Astrocyte of the hippocampus (primary cell): ENCODE measurements around the gene SP100.

Experiments used
- DNase-seq: peaks from one replicate; pipeline ENCODE4 v3.0.0; 2011; ENCODE audit warnings: low read depth, low spot score

The SP100 gene

GRCh38 chr2:230541934-230542380 is 126.0 kb downstream of the SP100 start:
- no peak for DNase-seq

- no peak for DNase-seq
Observed at GRCh38 chr2:230542751-230543150, 126.8 kb downstream of the SP100 start.

- DNase-seq: no peak
Observed at GRCh38 chr2:230552181-230552580, 136.2 kb downstream of the SP100 start.

GRCh38 chr2:230557065-230557464 is 141.1 kb downstream of the SP100 start:
- no peak for DNase-seq

GRCh38 chr2:230564805-230565779 is 149.1 kb downstream of the SP100 start:
- DNase-seq: peak; percentile 61

- DNase-seq: no peak
Observed at GRCh38 chr2:230569298-230569697, 153.3 kb downstream of the SP100 start.

GRCh38 chr2:230570987-230571386 is 155.0 kb downstream of the SP100 start:
- no peak for DNase-seq

GRCh38 chr2:230575642-230576324 is 159.8 kb downstream of the SP100 start:
- no peak for DNase-seq

GRCh38 chr2:230577114-230577513 is 161.1 kb downstream of the SP100 start:
- no peak for DNase-seq

GRCh38 chr2:230578106-230578505 is 162.1 kb downstream of the SP100 start:
- DNase-seq: no peak

- peak; percentile 29 for DNase-seq
Observed at GRCh38 chr2:230582851-230583283, 166.9 kb downstream of the SP100 start.

- DNase-seq: no peak
Observed at GRCh38 chr2:230583581-230583980, 167.6 kb downstream of the SP100 start.

GRCh38 chr2:230586328-230586982 is 170.5 kb downstream of the SP100 start:
- peak; percentile 26 for DNase-seq

- DNase-seq: no peak
Observed at GRCh38 chr2:230589025-230589424, 173.0 kb downstream of the SP100 start.

- no peak for DNase-seq
Observed at GRCh38 chr2:230589497-230590015, 173.6 kb downstream of the SP100 start.

GRCh38 chr2:230590333-230590732 is 174.3 kb downstream of the SP100 start:
- DNase-seq: no peak

- DNase-seq: no peak
Observed at GRCh38 chr2:230591850-230592249, 175.8 kb downstream of the SP100 start.

GRCh38 chr2:230592775-230593174 is 176.8 kb downstream of the SP100 start:
- DNase-seq: no peak
